ENCODE data around the gene MBL2. TPM values are rescaled to one million over a fixed set of nuclear protein-coding genes. Genes with fewer than 3 reads are reported as not detected.

MBL2 gene
- total and polyA plus RNA-seq, 10 of the 15 experiments (the other 5 are each of a cell fraction or from before 2014, with no cell fraction given), result not detected

DNA sequence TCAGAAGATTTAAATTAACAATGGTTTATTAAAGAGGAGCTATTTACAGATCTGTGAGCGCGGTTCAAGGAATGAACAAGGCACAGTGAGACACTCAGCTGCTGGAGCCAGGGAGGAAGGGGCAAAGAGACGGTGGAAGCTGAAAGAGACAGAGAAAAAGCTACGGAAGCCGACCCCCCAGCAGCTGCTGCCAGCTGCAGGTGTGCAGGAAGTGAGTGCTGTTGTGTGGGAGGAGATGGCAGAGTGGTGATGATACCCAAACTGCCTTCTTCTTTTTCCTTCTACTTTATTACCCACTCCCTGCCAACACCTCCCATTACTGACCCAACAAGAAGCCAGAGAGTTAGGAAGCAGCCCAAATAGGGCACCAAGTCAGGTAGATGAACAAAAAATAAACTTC, 41.9 kb upstream of the MBL2 start:
- H3K4me1 ChIP-seq (ENCODE audit: control insufficient read depth, insufficient read depth, low read length), result no peaks in the 10 kb centered on the region
- ChIA-PET RAD21 (ENCODE audit: unreplicated experiment) (no interaction called here), SMC1A (ENCODE audit: uncharacterized antibody, unreplicated experiment) (no interaction called here), CTCF (no interaction called here), POLR2A (no interaction called here)
- H3K27me3 ChIP-seq (replicated peaks in 1 of 2; ENCODE audit: control insufficient read depth in 2 of 2, insufficient read depth in 2 of 2, low read length in 1 of 2), result no peaks in the 10 kb centered on the region
- no peak overlapping the region for H2AFZ ChIP-seq (ENCODE audit: control insufficient read depth, low read depth, low read length)
- no peaks in the 10 kb centered on the region for H3K36me3 ChIP-seq (ENCODE audit: control insufficient read depth in 2 of 2, insufficient read depth in 2 of 2, low read length in 1 of 2)
- TF ChIP-seq TCF3 (IDR thresholded peaks at IDR 0.05; ENCODE audit: borderline replicate concordance, insufficient read depth, low read depth, low read length) (peak; percentile 81; the same call in 1 of the 2 replicates), GATAD2B (conservative IDR thresholded peaks at IDR 0.05; ENCODE audit: low read depth) (no peak)
- no peaks in the 10 kb centered on the region for H3K9me3 ChIP-seq (replicated peaks; ENCODE audit: control insufficient read depth, insufficient read depth, low read length)
- BruUV-seq (replicated peaks), result no TSS peak
- no peak for FAIRE-seq
- intact Hi-C loops (cut with micrococcal nuclease; ENCODE audit: unreplicated experiment) (loop anchor here (10.0 kb wide), 1 partner anchor 1590 kb away; no protein-coding TSS in a partner anchor), in situ Hi-C loops (cut with MboI) (no loop called here)
- ATAC-seq, result no peak
- H3K27ac ChIP-seq (ENCODE audit: control insufficient read depth, insufficient read depth), result no peak overlapping the region
- no peak for DNase-seq (ENCODE audit: low read depth, low spot score)
- H4K20me1 ChIP-seq (ENCODE audit: control insufficient read depth, insufficient read depth), result no peaks in the 10 kb centered on the region
- no peak overlapping the region for H3K4me3 ChIP-seq
- H3K4me2 ChIP-seq (ENCODE audit: control insufficient read depth, insufficient read depth), result no peak overlapping the region
- no peak overlapping the region for H3K9ac ChIP-seq (ENCODE audit: control insufficient read depth, insufficient read depth, low read length)
- no peaks in the 10 kb centered on the region for H3K79me2 ChIP-seq (ENCODE audit: control insufficient read depth, insufficient read depth, low read length)
- 44% methylated on average over 5 of the region's 5 CpGs for WGBS (ENCODE audit: insufficient coverage, insufficient replicate concordance, low lambda C conversion rate, missing lambda C conversion rate)

DNA sequence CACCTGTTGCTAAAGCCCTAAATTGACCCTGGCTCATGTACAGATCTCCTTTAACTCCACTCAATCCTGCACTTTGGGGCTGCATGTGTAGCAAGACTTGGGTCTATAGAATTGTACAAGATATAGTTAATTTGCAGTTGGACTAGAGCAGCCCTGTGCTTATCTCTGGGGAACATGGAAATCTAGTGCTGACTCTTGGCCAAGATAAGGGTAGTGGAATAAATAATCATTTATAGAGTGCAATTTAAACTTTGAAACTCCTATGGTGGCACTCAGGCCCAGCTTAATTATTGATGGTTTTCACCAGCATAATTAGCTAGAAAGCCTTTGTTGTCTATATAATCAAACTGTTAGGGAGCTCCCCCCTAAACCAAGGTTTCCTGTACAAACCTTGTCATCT, 39.2 kb upstream of the MBL2 start:
- Histone ChIP-seq H2AFZ (ENCODE audit: control insufficient read depth, low read depth, low read length) (no peak overlapping the region), H4K20me1 (ENCODE audit: control insufficient read depth, insufficient read depth) (no peaks in the 10 kb centered on the region), H3K4me1 (ENCODE audit: control insufficient read depth, insufficient read depth, low read length) (no peaks in the 10 kb centered on the region), H3K9ac (ENCODE audit: control insufficient read depth, insufficient read depth, low read length) (no peak overlapping the region), H3K79me2 (ENCODE audit: control insufficient read depth, insufficient read depth, low read length) (no peaks in the 10 kb centered on the region), H3K4me2 (ENCODE audit: control insufficient read depth, insufficient read depth) (no peak overlapping the region), H3K4me3 (no peak overlapping the region), H3K36me3 (ENCODE audit: control insufficient read depth in 2 of 2, insufficient read depth in 2 of 2, low read length in 1 of 2) (no peaks in the 10 kb centered on the region), H3K27me3 (replicated peaks in 1 of 2; ENCODE audit: control insufficient read depth in 2 of 2, insufficient read depth in 2 of 2, low read length in 1 of 2) (no peaks in the 10 kb centered on the region; a peak in 1 of 4 replicates), H3K27ac (ENCODE audit: control insufficient read depth, insufficient read depth) (no peak overlapping the region), H3K9me3 (replicated peaks; ENCODE audit: control insufficient read depth, insufficient read depth, low read length) (no peaks in the 10 kb centered on the region)
- ChIA-PET CTCF (no interaction called here), POLR2A (no interaction called here), RAD21 (ENCODE audit: unreplicated experiment) (interaction anchor here (1.2 kb wide), 1 partner anchor 9 kb away, joined by 4 read pairs; no protein-coding TSS in a partner anchor), SMC1A (ENCODE audit: uncharacterized antibody, unreplicated experiment) (interaction anchor here (1.5 kb wide), 1 partner anchor 31 kb away, joined by 3 read pairs; no protein-coding TSS in a partner anchor)
- intact Hi-C loops (cut with micrococcal nuclease; ENCODE audit: unreplicated experiment), result loop anchor here (10.0 kb wide), 1 partner anchor 1593 kb away; no protein-coding TSS in a partner anchor
- FAIRE-seq, result no peak
- in situ Hi-C loops (cut with MboI), result no loop called here
- no TSS peak for BruUV-seq (replicated peaks)
- ATAC-seq, result no peak
- TF ChIP-seq SMAD1 (IDR thresholded peaks at IDR 0.05; ENCODE audit: low read depth, partially characterized antibody) (no peak), ZZZ3 (IDR thresholded peaks at IDR 0.05; ENCODE audit: control insufficient read depth, insufficient read length, low read depth) (no peak), POLR2AphosphoS5 (IDR thresholded peaks at IDR 0.05; ENCODE audit: low read length) (no peak), RB1 (IDR thresholded peaks at IDR 0.05; ENCODE audit: borderline replicate concordance) (no peak), HCFC1 (IDR thresholded peaks at IDR 0.05; ENCODE audit: low read length) (no peak), HDAC2 (IDR thresholded peaks at IDR 0.05) (no peak), MXI1 (IDR thresholded peaks at IDR 0.05; ENCODE audit: low read depth, low read length) (no peak), EP300 (IDR thresholded peaks at IDR 0.05; ENCODE audit: borderline replicate concordance in 1 of 2, control insufficient read depth in 1 of 2, low read depth in 2 of 2, low read length in 2 of 2) (no peak), EED (IDR thresholded peaks at IDR 0.05; ENCODE audit: low read depth) (no peak)
- TF ChIP-seq, protein P1, sequence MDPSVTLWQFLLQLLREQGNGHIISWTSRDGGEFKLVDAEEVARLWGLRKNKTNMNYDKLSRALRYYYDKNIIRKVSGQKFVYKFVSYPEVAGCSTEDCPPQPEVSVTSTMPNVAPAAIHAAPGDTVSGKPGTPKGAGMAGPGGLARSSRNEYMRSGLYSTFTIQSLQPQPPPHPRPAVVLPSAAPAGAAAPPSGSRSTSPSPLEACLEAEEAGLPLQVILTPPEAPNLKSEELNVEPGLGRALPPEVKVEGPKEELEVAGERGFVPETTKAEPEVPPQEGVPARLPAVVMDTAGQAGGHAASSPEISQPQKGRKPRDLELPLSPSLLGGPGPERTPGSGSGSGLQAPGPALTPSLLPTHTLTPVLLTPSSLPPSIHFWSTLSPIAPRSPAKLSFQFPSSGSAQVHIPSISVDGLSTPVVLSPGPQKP (IDR thresholded peaks at IDR 0.05; ENCODE audit: low read depth, low read length), result no peak
- DNase-seq (ENCODE audit: low read depth, low spot score), result no peak

Measured in GM12878 (cell line).